Measurements from ENCODE around the gene SLC5A3.

Gene SLC5A3

DNA sequence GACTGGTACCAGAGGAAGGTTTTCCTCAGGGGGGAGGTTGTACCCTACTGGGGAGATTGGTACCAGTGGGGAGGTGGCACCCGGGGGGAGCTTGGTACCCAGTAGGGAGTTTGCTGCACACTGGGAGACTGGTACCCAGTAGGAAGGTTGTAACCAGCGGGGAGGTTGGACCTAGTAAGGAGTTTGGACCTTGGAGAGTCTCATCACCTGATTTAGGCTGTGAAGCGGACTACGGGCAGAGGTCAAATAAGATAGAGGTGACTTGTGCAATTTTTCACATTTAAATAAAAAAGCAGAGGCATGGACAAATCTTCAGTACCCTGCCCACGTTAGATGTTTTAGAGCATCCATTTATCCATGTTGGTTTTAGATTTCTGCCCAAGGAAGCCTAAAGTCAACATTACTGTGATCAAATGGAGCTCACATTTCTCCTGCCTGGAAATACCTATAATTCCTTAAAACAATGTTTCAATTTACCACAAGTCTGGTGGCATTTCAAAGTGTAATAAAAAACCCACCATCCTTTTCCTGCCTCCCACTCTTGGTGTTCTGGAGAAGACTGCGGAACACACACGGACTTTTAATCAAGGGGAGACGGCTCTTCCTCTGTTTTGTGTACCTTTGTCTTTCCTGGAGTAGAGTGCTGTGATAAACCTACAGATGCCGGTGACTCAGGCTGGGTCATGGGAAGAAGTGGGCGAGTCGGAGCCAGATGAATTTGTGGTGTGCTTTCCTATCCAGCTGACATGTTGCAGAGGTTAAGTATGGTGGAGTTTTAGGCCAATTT, 36.2 kb upstream of the SLC5A3 start:
- no peak overlapping the region for H3K4me3 ChIP-seq (ENCODE audit: low read depth in 1 of 2, low read length in 2 of 2)
- no peaks in the 10 kb centered on the region for H3K9me3 ChIP-seq (ENCODE audit: control insufficient read depth in 1 of 2, low read length in 2 of 2)
- peaks cover 3 to 4% of the 10 kb centered on the region in 2 donors for H3K4me1 ChIP-seq (ENCODE audit: control insufficient read depth in 1 of 2, insufficient read depth in 2 of 2, low read length in 2 of 2)

GRCh38 chr21:34039678-34040382, 33.5 kb upstream of the SLC5A3 start:
- Histone ChIP-seq H3K27ac (ENCODE audit: low read depth, low read length) (no peak overlapping the region), H3K9ac (ENCODE audit: low read depth in 1 of 2, low read length in 2 of 2) (no peak overlapping the region), H3K27me3 (ENCODE audit: control insufficient read depth in 1 of 2, insufficient read depth in 2 of 2, low read length in 2 of 2) (no peaks in the 10 kb centered on the region), H3K9me3 (ENCODE audit: control insufficient read depth in 1 of 2, low read length in 2 of 2) (no peaks in the 10 kb centered on the region), H3K36me3 (ENCODE audit: control insufficient read depth in 1 of 2, insufficient read depth in 2 of 2, low read length in 2 of 2) (no peaks in the 10 kb centered on the region), H3K4me1 (ENCODE audit: control insufficient read depth in 1 of 2, insufficient read depth in 2 of 2, low read length in 2 of 2) (no peaks in the 10 kb centered on the region), H3K4me3 (ENCODE audit: low read depth in 1 of 2, low read length in 2 of 2) (no peak overlapping the region)

More for the DNA sequence above, 36.2 kb upstream of the SLC5A3 start:
- H3K9ac ChIP-seq (ENCODE audit: low read depth in 1 of 2, low read length in 2 of 2): no peak overlapping the region
- H3K27ac ChIP-seq (ENCODE audit: low read depth, low read length): no peak overlapping the region
- H3K27me3 ChIP-seq (ENCODE audit: control insufficient read depth in 1 of 2, insufficient read depth in 2 of 2, low read length in 2 of 2): no peaks in the 10 kb centered on the region
- no peaks in the 10 kb centered on the region for H3K36me3 ChIP-seq (ENCODE audit: control insufficient read depth in 1 of 2, insufficient read depth in 2 of 2, low read length in 2 of 2)

DNA sequence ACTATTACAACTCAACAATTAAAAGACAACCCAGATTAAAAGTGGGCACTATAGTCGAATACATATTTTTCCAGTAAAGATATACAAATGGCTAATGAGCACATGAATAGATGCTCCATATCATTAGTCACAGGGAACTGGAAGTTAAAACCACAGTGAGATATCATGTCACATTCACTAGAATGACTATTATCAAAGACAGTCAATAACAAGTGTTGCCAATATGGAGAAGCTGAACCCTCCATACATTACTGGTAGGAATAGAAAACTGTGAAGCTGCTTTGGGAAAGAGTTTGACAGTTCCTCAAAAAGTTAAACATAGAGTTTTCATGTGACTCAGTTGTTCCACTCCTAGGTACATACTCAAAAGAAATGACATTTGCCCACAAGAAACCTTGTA, 30.6 kb upstream of the SLC5A3 start:
- no peaks in the 10 kb centered on the region for H3K36me3 ChIP-seq (ENCODE audit: control insufficient read depth in 1 of 2, insufficient read depth in 2 of 2, low read length in 2 of 2)
- no peaks in the 10 kb centered on the region for H3K4me1 ChIP-seq (ENCODE audit: control insufficient read depth in 1 of 2, insufficient read depth in 2 of 2, low read length in 2 of 2)
- H3K4me3 ChIP-seq (ENCODE audit: low read depth in 1 of 2, low read length in 2 of 2): no peak overlapping the region
- no peaks in the 10 kb centered on the region for H3K9me3 ChIP-seq (ENCODE audit: control insufficient read depth in 1 of 2, low read length in 2 of 2)
- H3K9ac ChIP-seq (ENCODE audit: low read depth in 1 of 2, low read length in 2 of 2): no peak overlapping the region
- H3K27me3 ChIP-seq (ENCODE audit: control insufficient read depth in 1 of 2, insufficient read depth in 2 of 2, low read length in 2 of 2): no peaks in the 10 kb centered on the region
- H3K27ac ChIP-seq (ENCODE audit: low read depth, low read length): no peak overlapping the region

DNA sequence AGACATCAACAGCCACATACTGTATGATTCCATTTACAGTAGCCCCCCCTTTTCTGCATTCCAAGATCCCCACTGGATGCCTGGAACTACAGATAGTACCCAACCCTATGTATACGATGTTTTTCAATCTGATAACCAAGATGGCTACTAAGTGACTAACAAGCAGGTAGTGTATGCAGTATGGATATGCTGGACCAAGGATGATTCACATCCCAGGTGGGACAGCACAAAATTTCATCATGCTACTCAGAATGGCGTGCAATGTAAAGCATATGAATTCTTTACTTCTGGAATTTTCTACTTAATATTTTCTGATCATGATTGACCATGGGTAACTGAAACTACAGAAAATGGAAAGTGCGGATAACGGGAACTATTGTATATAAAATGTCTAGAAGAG, 30.0 kb upstream of the SLC5A3 start:
- Histone ChIP-seq H3K36me3 (ENCODE audit: control insufficient read depth in 1 of 2, insufficient read depth in 2 of 2, low read length in 2 of 2) (no peaks in the 10 kb centered on the region), H3K9ac (ENCODE audit: low read depth in 1 of 2, low read length in 2 of 2) (no peak overlapping the region), H3K4me1 (ENCODE audit: control insufficient read depth in 1 of 2, insufficient read depth in 2 of 2, low read length in 2 of 2) (no peaks in the 10 kb centered on the region), H3K9me3 (ENCODE audit: control insufficient read depth in 1 of 2, low read length in 2 of 2) (no peaks in the 10 kb centered on the region), H3K27me3 (ENCODE audit: control insufficient read depth in 1 of 2, insufficient read depth in 2 of 2, low read length in 2 of 2) (no peaks in the 10 kb centered on the region), H3K4me3 (ENCODE audit: low read depth in 1 of 2, low read length in 2 of 2) (no peak overlapping the region), H3K27ac (ENCODE audit: low read depth, low read length) (no peak overlapping the region)

DNA sequence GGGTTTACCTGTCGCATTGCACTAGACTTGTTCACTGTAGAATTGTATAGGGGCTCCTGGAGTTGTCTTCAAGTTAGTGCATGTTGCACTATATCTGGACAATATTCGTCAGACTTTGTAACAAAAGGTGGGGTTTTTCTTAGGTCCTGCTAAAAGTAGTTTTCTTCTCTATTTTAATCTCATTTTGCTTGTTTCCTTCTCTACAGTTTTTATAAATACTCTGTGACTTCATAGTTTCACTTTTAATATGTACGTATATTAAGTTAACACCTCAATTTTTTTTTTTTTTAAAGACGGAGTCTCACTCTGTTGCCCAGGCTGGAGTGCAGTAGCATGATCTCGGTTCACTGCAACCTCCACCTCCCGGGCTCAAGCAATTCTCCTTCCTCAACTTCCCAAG, 26.5 kb upstream of the SLC5A3 start:
- Histone ChIP-seq H3K4me1 (ENCODE audit: control insufficient read depth in 1 of 2, insufficient read depth in 2 of 2, low read length in 2 of 2) (no peaks in the 10 kb centered on the region), H3K27ac (ENCODE audit: low read depth, low read length) (no peak overlapping the region), H3K36me3 (ENCODE audit: control insufficient read depth in 1 of 2, insufficient read depth in 2 of 2, low read length in 2 of 2) (no peaks in the 10 kb centered on the region), H3K9me3 (ENCODE audit: control insufficient read depth in 1 of 2, low read length in 2 of 2) (no peaks in the 10 kb centered on the region), H3K27me3 (ENCODE audit: control insufficient read depth in 1 of 2, insufficient read depth in 2 of 2, low read length in 2 of 2) (no peaks in the 10 kb centered on the region), H3K9ac (ENCODE audit: low read depth in 1 of 2, low read length in 2 of 2) (no peak overlapping the region), H3K4me3 (ENCODE audit: low read depth in 1 of 2, low read length in 2 of 2) (no peak overlapping the region)

- Histone ChIP-seq H3K4me3 (ENCODE audit: low read depth in 1 of 2, low read length in 2 of 2) (no peak overlapping the region), H3K9me3 (ENCODE audit: control insufficient read depth in 1 of 2, low read length in 2 of 2) (no peaks in the 10 kb centered on the region), H3K9ac (ENCODE audit: low read depth in 1 of 2, low read length in 2 of 2) (no peak overlapping the region), H3K27ac (ENCODE audit: low read depth, low read length) (no peak overlapping the region), H3K36me3 (ENCODE audit: control insufficient read depth in 1 of 2, insufficient read depth in 2 of 2, low read length in 2 of 2) (no peaks in the 10 kb centered on the region), H3K4me1 (ENCODE audit: control insufficient read depth in 1 of 2, insufficient read depth in 2 of 2, low read length in 2 of 2) (no peaks in the 10 kb centered on the region), H3K27me3 (ENCODE audit: control insufficient read depth in 1 of 2, insufficient read depth in 2 of 2, low read length in 2 of 2) (no peaks in the 10 kb centered on the region)
These were observed 25.5 kb upstream of the SLC5A3 start for GRCh38 chr21:34047835-34048234.

DNA sequence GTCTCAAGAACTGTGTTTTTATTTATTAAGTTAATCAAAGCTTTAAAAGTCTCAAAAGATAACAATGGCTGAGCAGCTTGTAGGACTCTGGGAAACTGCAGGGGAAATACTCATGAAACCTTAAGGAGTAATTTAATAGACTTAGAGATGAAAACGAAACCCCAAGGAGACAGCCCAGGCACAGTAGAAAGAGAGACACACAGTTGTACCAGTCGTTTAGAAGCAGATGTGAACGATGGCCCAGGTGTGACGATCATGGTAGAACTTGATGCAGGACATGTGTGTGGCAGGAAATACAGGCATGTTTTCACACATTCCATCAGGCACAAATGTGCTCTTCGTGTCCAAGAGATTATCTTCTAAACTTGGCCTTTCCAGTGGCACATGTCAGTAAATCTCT, 21.2 kb upstream of the SLC5A3 start:
- peaks cover 4% of the 10 kb centered on the region in 2 donors for H3K4me1 ChIP-seq (ENCODE audit: control insufficient read depth in 1 of 2, insufficient read depth in 2 of 2, low read length in 2 of 2)
- no peak overlapping the region for H3K9ac ChIP-seq (ENCODE audit: low read depth in 1 of 2, low read length in 2 of 2)
- no peak overlapping the region for H3K27ac ChIP-seq (ENCODE audit: low read depth, low read length)
- H3K27me3 ChIP-seq (ENCODE audit: control insufficient read depth in 1 of 2, insufficient read depth in 2 of 2, low read length in 2 of 2): no peaks in the 10 kb centered on the region
- no peaks in the 10 kb centered on the region for H3K36me3 ChIP-seq (ENCODE audit: control insufficient read depth in 1 of 2, insufficient read depth in 2 of 2, low read length in 2 of 2)
- H3K9me3 ChIP-seq (ENCODE audit: control insufficient read depth in 1 of 2, low read length in 2 of 2): no peaks in the 10 kb centered on the region
- H3K4me3 ChIP-seq (ENCODE audit: low read depth in 1 of 2, low read length in 2 of 2): no peak overlapping the region

- Histone ChIP-seq H3K27ac (ENCODE audit: low read depth, low read length) (no peak overlapping the region), H3K27me3 (ENCODE audit: control insufficient read depth in 1 of 2, insufficient read depth in 2 of 2, low read length in 2 of 2) (no peaks in the 10 kb centered on the region), H3K4me3 (ENCODE audit: low read depth in 1 of 2, low read length in 2 of 2) (no peak overlapping the region), H3K36me3 (ENCODE audit: control insufficient read depth in 1 of 2, insufficient read depth in 2 of 2, low read length in 2 of 2) (no peaks in the 10 kb centered on the region), H3K9me3 (ENCODE audit: control insufficient read depth in 1 of 2, low read length in 2 of 2) (no peaks in the 10 kb centered on the region), H3K4me1 (ENCODE audit: control insufficient read depth in 1 of 2, insufficient read depth in 2 of 2, low read length in 2 of 2) (peaks cover 4% of the 10 kb centered on the region in 2 donors), H3K9ac (ENCODE audit: low read depth in 1 of 2, low read length in 2 of 2) (no peak overlapping the region)
These were observed 19.1 kb upstream of the SLC5A3 start for GRCh38 chr21:34054259-34054658.

DNA sequence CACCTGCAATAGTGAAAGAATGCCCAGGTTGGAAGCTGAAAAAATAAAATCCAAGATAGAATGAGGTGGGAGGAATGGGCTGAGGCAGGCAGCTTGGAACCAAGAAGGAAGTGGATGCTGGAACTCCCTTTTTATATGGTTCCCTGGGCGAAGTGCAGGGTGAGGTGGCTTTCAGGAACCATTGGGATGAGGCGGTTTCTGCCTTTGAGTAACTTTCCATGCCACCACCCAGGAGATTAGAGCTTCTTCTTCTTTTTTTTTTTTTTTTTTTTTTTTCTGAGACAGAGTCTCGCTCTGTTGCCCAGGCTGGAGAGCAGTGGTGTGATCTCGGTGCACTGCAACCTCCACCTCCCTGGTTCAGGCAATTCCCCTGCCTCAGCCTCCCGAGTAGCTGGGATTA, 17.8 kb upstream of the SLC5A3 start:
- H3K9ac ChIP-seq (ENCODE audit: low read depth in 1 of 2, low read length in 2 of 2): no peak overlapping the region
- H3K4me1 ChIP-seq (ENCODE audit: control insufficient read depth in 1 of 2, insufficient read depth in 2 of 2, low read length in 2 of 2): peaks cover 4% of the 10 kb centered on the region in 2 donors
- H3K36me3 ChIP-seq (ENCODE audit: control insufficient read depth in 1 of 2, insufficient read depth in 2 of 2, low read length in 2 of 2): no peaks in the 10 kb centered on the region
- H3K9me3 ChIP-seq (ENCODE audit: control insufficient read depth in 1 of 2, low read length in 2 of 2): no peaks in the 10 kb centered on the region
- H3K27me3 ChIP-seq (ENCODE audit: control insufficient read depth in 1 of 2, insufficient read depth in 2 of 2, low read length in 2 of 2): no peaks in the 10 kb centered on the region
- H3K4me3 ChIP-seq (ENCODE audit: low read depth in 1 of 2, low read length in 2 of 2): no peak overlapping the region
- peak overlapping the region; percentile 14 for H3K27ac ChIP-seq (ENCODE audit: low read depth, low read length)

GRCh38 chr21:34061983-34062382, 11.4 kb upstream of the SLC5A3 start:
- Histone ChIP-seq H3K9me3 (ENCODE audit: control insufficient read depth in 1 of 2, low read length in 2 of 2) (no peaks in the 10 kb centered on the region), H3K4me3 (ENCODE audit: low read depth in 1 of 2, low read length in 2 of 2) (no peak overlapping the region), H3K4me1 (ENCODE audit: control insufficient read depth in 1 of 2, insufficient read depth in 2 of 2, low read length in 2 of 2) (no peaks in the 10 kb centered on the region), H3K27ac (ENCODE audit: low read depth, low read length) (no peak overlapping the region), H3K9ac (ENCODE audit: low read depth in 1 of 2, low read length in 2 of 2) (no peak overlapping the region), H3K27me3 (ENCODE audit: control insufficient read depth in 1 of 2, insufficient read depth in 2 of 2, low read length in 2 of 2) (peaks cover 0 to 3% of the 10 kb centered on the region in 2 donors), H3K36me3 (ENCODE audit: control insufficient read depth in 1 of 2, insufficient read depth in 2 of 2, low read length in 2 of 2) (no peaks in the 10 kb centered on the region)
